Keratinocyte (primary cell): ENCODE results near the gene RPH3AL. TPM values are rescaled to one million over a fixed set of nuclear protein-coding genes. Genes with fewer than 3 reads are reported as not detected.

Experiments
- DNase-seq: peaks from one replicate; pipeline ENCODE4 v3.0.0-alpha.2; 2011; ENCODE audit warnings: low read depth, missing footprints, low spot score
- FAIRE-seq: peaks from 2 replicates; lab custom pipeline; 2011; peaks lifted over from hg19 to GRCh38; lab: Jason Lieb, UNC
- H2AFZ ChIP-seq: 2 replicates; pipeline ENCODE4 v1.6.0; 2012; ENCODE audit warnings: low read length, control low read depth, inconsistent platforms; ENCODE audit not compliant: control insufficient read depth
- H3K27ac ChIP-seq: 2 replicates; pipeline ENCODE4 v1.5.1; 2011; ENCODE audit warnings: low read length; ENCODE audit not compliant: control insufficient read depth, insufficient read depth
- H3K27me3 ChIP-seq: 3 replicates; pipeline ENCODE4 v1.6.0; 2011; ENCODE audit warnings: low read length; ENCODE audit not compliant: control insufficient read depth, insufficient read depth; ENCODE audit errors: extremely low read depth
- H3K36me3 ChIP-seq, 2 experiments: 2 replicates in 1 of 2; 3 replicates in 1 of 2; pipeline ENCODE4 v1.5.1; 2011; ENCODE audit warnings: low read length in 2 of 2, mild to moderate bottlenecking in 1 of 2; ENCODE audit not compliant: control insufficient read depth in 2 of 2, insufficient read depth in 2 of 2; ENCODE audit errors: extremely low read depth in 1 of 2
- H3K4me1 ChIP-seq: 3 replicates; pipeline ENCODE4 v1.5.1; 2011; ENCODE audit warnings: low read length; ENCODE audit not compliant: control insufficient read depth, insufficient read depth; ENCODE audit errors: extremely low read depth
- H3K4me2 ChIP-seq: 3 replicates; pipeline ENCODE4 v1.6.0; 2011; ENCODE audit warnings: low read depth, low read length; ENCODE audit not compliant: control insufficient read depth, insufficient read depth; ENCODE audit errors: extremely low read depth
- H3K4me3 ChIP-seq, 3 experiments: fragments of 200-600 bp in 1 of 3; sonication (generic) in 1 of 3; 2 replicates in 2 of 3; 3 replicates in 1 of 3; pipeline ENCODE4 v1.5.1; 2011 to 2016; ENCODE audit warnings: low read length in 3 of 3, mild to moderate bottlenecking in 3 of 3, control low read depth in 2 of 3, inconsistent platforms in 1 of 3, low read depth in 1 of 3, mixed read lengths in 1 of 3, mixed run types in 1 of 3, moderate library complexity in 1 of 3; ENCODE audit not compliant: control insufficient read depth in 2 of 3, insufficient read depth in 2 of 3; ENCODE audit errors: extremely low read depth in 1 of 3
- H3K79me2 ChIP-seq: 2 replicates; pipeline ENCODE4 v1.6.0; 2012; ENCODE audit warnings: low read length; ENCODE audit not compliant: control insufficient read depth, insufficient read depth
- H3K9ac ChIP-seq: 3 replicates; pipeline ENCODE4 v1.6.0; 2011; ENCODE audit warnings: low read length; ENCODE audit not compliant: control insufficient read depth, insufficient read depth; ENCODE audit errors: extremely low read depth
- H3K9me1 ChIP-seq: 3 replicates; pipeline ENCODE4 v1.6.0; 2011; ENCODE audit warnings: low read length; ENCODE audit not compliant: control insufficient read depth, insufficient read depth; ENCODE audit errors: extremely low read depth
- H3K9me3 ChIP-seq: 2 replicates; pipeline ENCODE4 v1.5.1; 2012; ENCODE audit warnings: low read depth, low read length; ENCODE audit not compliant: control insufficient read depth
- H4K20me1 ChIP-seq: 3 replicates; pipeline ENCODE4 v1.6.0; 2011; ENCODE audit warnings: low read length; ENCODE audit not compliant: control insufficient read depth, insufficient read depth; ENCODE audit errors: extremely low read depth
- EZH2 ChIP-seq: IDR thresholded peaks from one replicate; pipeline ENCODE4 v1.6.1; 2012; ENCODE audit warnings: inconsistent platforms, mild to moderate bottlenecking, low read length, moderate library complexity
- dilution Hi-C: fragments of 300-500 bp; cut with MboI; formaldehyde crosslinking; loops from one replicate; pipeline ENCODE4 v1.7.0; 2020; ENCODE audit warnings: low sequenced_read_pairs; ENCODE audit not compliant: extremely low pct_ligation_motif_present
- polyA plus RNA-seq, 5 experiments: library from polyadenylated mRNA; depleted of rRNA in 3 of 5; stranded (reverse) in 3 of 5; stranded (forward) in 1 of 5; unstranded in 1 of 5; fragments of >200 nt; gene quantifications; 1 replicate in 1 of 5; 2 replicates in 3 of 5; 3 replicates in 1 of 5; pipeline versions ENCODE4 v1.2.1 to v1.2.3, GENCODE V29; 2011 to 2012; ENCODE audit warnings: missing spikeins in 2 of 5, low read depth in 1 of 5, low replicate concordance in 1 of 5
- TF ChIP-seq, protein P1 (sequence below), 3 experiments: IDR thresholded peaks in 1 of 3; conservative IDR thresholded peaks in 1 of 3; optimal IDR thresholded peaks in 1 of 3; 2 replicates in 2 of 3; 3 replicates in 1 of 3; pipeline versions ENCODE3 to v1.5.1; 2011; ENCODE audit warnings: low read length in 3 of 3, mild to moderate bottlenecking in 3 of 3, moderate library complexity in 2 of 3, control low read depth in 1 of 3, inconsistent platforms in 1 of 3; ENCODE audit not compliant: insufficient read depth in 2 of 3; ENCODE audit errors: extremely low read depth in 1 of 3

Gene RPH3AL
- polyA plus RNA-seq, 1 donor (not counting 4 experiments of a cell fraction or from before 2014, with no cell fraction given), result 0.31 TPM

DNA sequence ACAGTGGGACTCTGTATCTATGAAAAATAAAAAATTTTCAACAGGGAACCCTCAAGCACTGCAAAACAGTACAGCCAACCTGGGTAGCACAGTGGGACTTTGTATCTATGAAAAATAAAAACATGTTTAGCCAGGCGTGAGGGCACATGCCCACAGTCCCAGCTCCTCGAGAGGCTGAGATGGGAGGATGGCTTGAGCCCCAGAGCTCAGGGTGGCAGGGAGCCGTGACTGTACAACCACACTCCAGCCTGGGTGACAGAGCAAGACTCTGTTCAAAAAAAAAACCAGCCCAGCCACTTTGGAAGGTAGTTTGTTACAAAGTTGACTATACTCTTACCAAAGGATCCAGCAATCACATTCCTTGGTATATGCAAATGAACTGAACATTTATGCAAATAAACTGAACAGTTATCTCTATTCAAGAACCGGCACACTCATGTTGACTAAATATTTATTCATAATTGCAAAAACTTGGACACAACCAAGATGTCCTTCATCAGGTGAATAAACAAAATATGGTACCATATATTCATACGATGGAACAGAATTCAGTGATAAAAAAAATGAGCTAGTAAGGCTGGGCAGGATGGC, 5.2 kb downstream of the RPH3AL start:
- H3K4me2 ChIP-seq, result no peak overlapping the region
- dilution Hi-C loops, result no loop called here
- H3K9me1 ChIP-seq, result peaks cover 2% of the 10 kb centered on the region
- H2AFZ ChIP-seq, result no peak overlapping the region
- H3K36me3 ChIP-seq, result no peaks in the 10 kb centered on the region
- no peak for TF ChIP-seq EZH2
- TF ChIP-seq, protein P1, sequence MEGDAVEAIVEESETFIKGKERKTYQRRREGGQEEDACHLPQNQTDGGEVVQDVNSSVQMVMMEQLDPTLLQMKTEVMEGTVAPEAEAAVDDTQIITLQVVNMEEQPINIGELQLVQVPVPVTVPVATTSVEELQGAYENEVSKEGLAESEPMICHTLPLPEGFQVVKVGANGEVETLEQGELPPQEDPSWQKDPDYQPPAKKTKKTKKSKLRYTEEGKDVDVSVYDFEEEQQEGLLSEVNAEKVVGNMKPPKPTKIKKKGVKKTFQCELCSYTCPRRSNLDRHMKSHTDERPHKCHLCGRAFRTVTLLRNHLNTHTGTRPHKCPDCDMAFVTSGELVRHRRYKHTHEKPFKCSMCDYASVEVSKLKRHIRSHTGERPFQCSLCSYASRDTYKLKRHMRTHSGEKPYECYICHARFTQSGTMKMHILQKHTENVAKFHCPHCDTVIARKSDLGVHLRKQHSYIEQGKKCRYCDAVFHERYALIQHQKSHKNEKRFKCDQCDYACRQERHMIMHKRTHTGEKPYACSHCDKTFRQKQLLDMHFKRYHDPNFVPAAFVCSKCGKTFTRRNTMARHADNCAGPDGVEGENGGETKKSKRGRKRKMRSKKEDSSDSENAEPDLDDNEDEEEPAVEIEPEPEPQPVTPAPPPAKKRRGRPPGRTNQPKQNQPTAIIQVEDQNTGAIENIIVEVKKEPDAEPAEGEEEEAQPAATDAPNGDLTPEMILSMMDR (optimal IDR thresholded peaks at IDR 0.05 in 1 of 3, IDR thresholded peaks at IDR 0.05 in 1 of 3, conservative IDR thresholded peaks at IDR 0.05 in 1 of 3; ENCODE audit: extremely low read depth in 1 of 3, insufficient read depth in 2 of 3, low read length in 3 of 3), result no peak
- FAIRE-seq (peak; percentile 9), DNase-seq (no peak)
- H4K20me1 ChIP-seq, result no peaks in the 10 kb centered on the region
- H3K9me3 ChIP-seq, result no peaks in the 10 kb centered on the region
- H3K79me2 ChIP-seq, result no peaks in the 10 kb centered on the region
- no peak overlapping the region for H3K4me3 ChIP-seq
- no peaks in the 10 kb centered on the region for H3K27me3 ChIP-seq
- H3K9ac ChIP-seq, result no peak overlapping the region
- no peak overlapping the region for H3K27ac ChIP-seq
- peaks cover 40% of the 10 kb centered on the region for H3K4me1 ChIP-seq

DNA sequence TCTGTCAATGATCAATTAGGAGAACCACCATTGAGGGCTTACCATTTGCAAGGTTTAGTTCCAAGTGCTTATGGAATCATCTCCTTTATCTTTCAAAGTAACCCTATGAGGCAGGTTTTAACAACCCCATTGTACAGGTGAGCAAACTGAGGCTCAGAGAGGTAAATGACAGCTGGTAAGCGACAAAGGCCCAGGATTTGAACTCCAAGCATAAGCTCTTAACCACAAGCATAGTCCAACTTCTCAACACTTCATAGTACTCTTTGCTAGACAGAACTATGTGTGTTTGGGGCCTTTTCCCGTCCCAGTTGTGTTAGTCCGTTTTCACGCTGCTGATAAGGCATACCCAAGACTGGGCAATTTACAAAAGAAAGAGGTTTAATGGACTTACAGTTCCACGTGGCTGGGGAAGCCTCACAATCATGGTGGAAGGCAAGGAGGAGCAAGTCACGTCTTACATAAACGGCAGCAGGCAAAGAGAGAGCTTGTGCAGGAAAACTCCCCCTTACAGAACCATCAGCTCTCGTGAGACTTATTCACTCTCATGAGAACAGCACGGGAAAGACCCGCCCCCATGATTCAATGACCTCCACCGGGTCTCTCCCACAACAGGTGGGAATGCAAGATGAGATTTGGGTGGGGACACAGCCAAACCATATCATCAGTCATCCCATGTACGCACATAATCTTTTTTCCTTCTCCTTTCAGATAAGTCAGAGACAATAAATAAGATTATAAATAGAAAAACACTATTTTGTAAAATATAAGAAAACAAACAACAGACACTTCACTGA, 6.4 kb downstream of the RPH3AL start:
- H3K9me3 ChIP-seq, result no peaks in the 10 kb centered on the region
- peaks cover 32% of the 10 kb centered on the region for H3K4me1 ChIP-seq
- dilution Hi-C loops, result no loop called here
- TF ChIP-seq, protein P1 (optimal IDR thresholded peaks at IDR 0.05 in 1 of 3, IDR thresholded peaks at IDR 0.05 in 1 of 3, conservative IDR thresholded peaks at IDR 0.05 in 1 of 3; ENCODE audit: extremely low read depth in 1 of 3, insufficient read depth in 2 of 3, low read length in 3 of 3), result no peak
- no peak for TF ChIP-seq EZH2
- H3K79me2 ChIP-seq, result no peaks in the 10 kb centered on the region
- no peak overlapping the region for H3K4me2 ChIP-seq
- H3K9me1 ChIP-seq, result peaks cover 2% of the 10 kb centered on the region
- no peak overlapping the region for H3K9ac ChIP-seq
- H3K36me3 ChIP-seq, result no peaks in the 10 kb centered on the region
- FAIRE-seq (no peak), DNase-seq (no peak)
- H3K4me3 ChIP-seq, result no peak overlapping the region
- H3K27me3 ChIP-seq, result no peaks in the 10 kb centered on the region
- H3K27ac ChIP-seq, result no peak overlapping the region
- H2AFZ ChIP-seq, result no peak overlapping the region
- no peaks in the 10 kb centered on the region for H4K20me1 ChIP-seq
